Loucy (cell line): ENCODE measurements around the gene PITRM1.

Experiments used
- CTCF ChIP-seq: fragments of 200-600 bp; sonication (generic); conservative IDR thresholded peaks from 2 replicates; pipeline ENCODE4 v1.5.1; 2014; ENCODE audit warnings: mild to moderate bottlenecking, antibody characterized with exemption, low read length
- EZH2phosphoT487 ChIP-seq: fragments of 200-600 bp; IDR thresholded peaks from 2 replicates; pipeline ENCODE4 v1.6.1; 2018; ENCODE audit warnings: antibody characterized with exemption, mild to moderate bottlenecking, moderate library complexity, borderline replicate concordance

GRCh38 chr10:3198900-3199299 is 26.3 kb upstream of the PITRM1 start:
- no peak for TF ChIP-seq CTCF
- no peak for TF ChIP-seq EZH2phosphoT487
